ACC112 (cell line): ENCODE data around the gene NUDCD3.

Source experiments
- H2AFZ ChIP-seq: fragments of 200-600 bp; sonication (generic); one replicate; pipeline ENCODE4 v1.6.0; 2017; ENCODE audit warnings: antibody characterized with exemption, low read length; ENCODE audit not compliant: unreplicated experiment
- H3K27ac ChIP-seq: fragments of 200-600 bp; sonication (generic); 2 replicates; pipeline ENCODE4 v1.5.1; 2014; ENCODE audit warnings: low read depth, mild to moderate bottlenecking, antibody characterized with exemption, low read length, moderate library complexity
- H3K27me3 ChIP-seq: fragments of 200-600 bp; sonication (generic); 2 replicates; pipeline ENCODE4 v1.6.1; 2014; ENCODE audit warnings: mild to moderate bottlenecking, antibody characterized with exemption, low read length, moderate library complexity, mixed read lengths; ENCODE audit not compliant: insufficient read depth
- H3K36me3 ChIP-seq: fragments of 200-600 bp; sonication (generic); 2 replicates; pipeline ENCODE4 v1.6.1; 2016; ENCODE audit warnings: mild to moderate bottlenecking, antibody characterized with exemption, low read length, moderate library complexity, mixed read lengths; ENCODE audit not compliant: insufficient read depth
- H3K4me1 ChIP-seq: fragments of 200-600 bp; sonication (generic); one replicate; pipeline ENCODE4 v1.6.1; 2016; ENCODE audit warnings: low read length, mixed read lengths; ENCODE audit not compliant: insufficient read depth, unreplicated experiment, control insufficient read depth
- H3K4me3 ChIP-seq: fragments of 200-600 bp; sonication (generic); 2 replicates; pipeline ENCODE4 v1.5.1; 2014; ENCODE audit warnings: mild to moderate bottlenecking, low read depth, low read length
- H3K79me2 ChIP-seq: fragments of 200-600 bp; sonication (generic); one replicate; pipeline ENCODE4 v1.6.0; 2016; ENCODE audit warnings: low read length; ENCODE audit not compliant: control insufficient read depth, unreplicated experiment, insufficient read depth

Gene NUDCD3

GRCh38 chr7:44391746-44392617 is 98.5 kb downstream of the NUDCD3 start:
- Histone ChIP-seq H3K27me3 (no peaks in the 10 kb centered on the region), H3K4me3 (no peak overlapping the region), H3K79me2 (no peaks in the 10 kb centered on the region), H3K27ac (no peak overlapping the region), H3K36me3 (no peaks in the 10 kb centered on the region), H2AFZ (no peak overlapping the region), H3K4me1 (no peaks in the 10 kb centered on the region)

DNA sequence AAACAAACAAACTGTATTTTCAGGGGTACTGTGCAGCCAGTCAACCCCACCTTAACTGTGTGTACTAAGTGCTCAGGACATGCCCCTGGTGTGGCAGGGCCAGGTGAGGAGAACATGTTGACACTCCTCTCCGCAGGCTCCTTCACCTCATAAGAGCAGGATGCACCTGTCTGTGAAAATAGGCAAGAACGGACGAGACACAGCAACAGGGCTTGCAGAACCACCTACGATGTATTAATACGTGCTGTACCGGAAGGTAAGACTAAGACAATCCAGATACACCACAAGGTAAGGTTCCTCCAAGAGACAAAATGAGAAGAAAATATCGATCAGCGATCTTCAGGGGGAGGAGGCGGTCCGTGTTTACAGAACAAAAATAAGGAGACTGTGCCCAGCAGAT is 99.3 kb downstream of the NUDCD3 start:
- H2AFZ ChIP-seq, result no peak overlapping the region
- no peak overlapping the region for H3K27ac ChIP-seq

GRCh38 chr7:44390701-44391100 is 99.8 kb downstream of the NUDCD3 start:
- no peaks in the 10 kb centered on the region for H3K27me3 ChIP-seq
- no peak overlapping the region for H2AFZ ChIP-seq
- H3K79me2 ChIP-seq, result no peaks in the 10 kb centered on the region
- H3K4me1 ChIP-seq, result no peaks in the 10 kb centered on the region
- H3K27ac ChIP-seq, result no peak overlapping the region
- no peaks in the 10 kb centered on the region for H3K36me3 ChIP-seq
- H3K4me3 ChIP-seq, result no peak overlapping the region

More for the DNA sequence above, 99.3 kb downstream of the NUDCD3 start:
- H3K4me1 ChIP-seq, result no peaks in the 10 kb centered on the region
- H3K79me2 ChIP-seq, result no peaks in the 10 kb centered on the region
- no peaks in the 10 kb centered on the region for H3K36me3 ChIP-seq
- no peak overlapping the region for H3K4me3 ChIP-seq
- no peaks in the 10 kb centered on the region for H3K27me3 ChIP-seq

GRCh38 chr7:44388089-44388970 is 102.1 kb downstream of the NUDCD3 start:
- H3K36me3 ChIP-seq, result no peaks in the 10 kb centered on the region
- H3K4me3 ChIP-seq, result no peak overlapping the region
- H3K27ac ChIP-seq, result no peak overlapping the region
- no peaks in the 10 kb centered on the region for H3K79me2 ChIP-seq
- H2AFZ ChIP-seq, result no peak overlapping the region
- peaks cover 15% of the 10 kb centered on the region for H3K4me1 ChIP-seq
- H3K27me3 ChIP-seq, result no peaks in the 10 kb centered on the region

DNA sequence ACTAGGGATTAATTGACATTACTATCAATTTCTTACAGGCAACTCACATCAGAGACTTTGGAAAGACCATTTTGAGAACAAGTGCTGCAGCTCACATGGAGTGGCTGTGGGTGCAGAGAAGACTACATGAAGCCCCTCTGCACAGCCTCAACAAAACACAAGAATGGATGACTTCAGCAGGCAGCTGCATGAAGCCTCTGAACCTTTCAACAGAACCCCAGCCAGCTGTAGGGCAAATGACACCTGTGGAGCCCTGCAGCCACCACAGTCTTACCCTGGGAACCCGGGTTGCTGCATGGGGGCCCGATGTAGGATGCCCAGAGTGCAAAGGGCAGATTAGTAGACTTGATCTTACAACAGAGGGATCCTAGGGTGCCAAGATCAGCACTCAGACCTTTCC is 103.1 kb downstream of the NUDCD3 start:
- Histone ChIP-seq H3K4me3 (no peak overlapping the region), H3K36me3 (no peaks in the 10 kb centered on the region), H2AFZ (no peak overlapping the region), H3K27ac (no peak overlapping the region), H3K79me2 (no peaks in the 10 kb centered on the region), H3K27me3 (no peaks in the 10 kb centered on the region), H3K4me1 (peaks cover 24% of the 10 kb centered on the region)

- no peaks in the 10 kb centered on the region for H3K36me3 ChIP-seq
- no peaks in the 10 kb centered on the region for H3K79me2 ChIP-seq
- no peak overlapping the region for H3K27ac ChIP-seq
- no peak overlapping the region for H3K4me3 ChIP-seq
- H3K27me3 ChIP-seq, result no peaks in the 10 kb centered on the region
- H2AFZ ChIP-seq, result no peak overlapping the region
- H3K4me1 ChIP-seq, result peaks cover 35% of the 10 kb centered on the region
Observed at GRCh38 chr7:44386139-44386913, 104.1 kb downstream of the NUDCD3 start.

DNA sequence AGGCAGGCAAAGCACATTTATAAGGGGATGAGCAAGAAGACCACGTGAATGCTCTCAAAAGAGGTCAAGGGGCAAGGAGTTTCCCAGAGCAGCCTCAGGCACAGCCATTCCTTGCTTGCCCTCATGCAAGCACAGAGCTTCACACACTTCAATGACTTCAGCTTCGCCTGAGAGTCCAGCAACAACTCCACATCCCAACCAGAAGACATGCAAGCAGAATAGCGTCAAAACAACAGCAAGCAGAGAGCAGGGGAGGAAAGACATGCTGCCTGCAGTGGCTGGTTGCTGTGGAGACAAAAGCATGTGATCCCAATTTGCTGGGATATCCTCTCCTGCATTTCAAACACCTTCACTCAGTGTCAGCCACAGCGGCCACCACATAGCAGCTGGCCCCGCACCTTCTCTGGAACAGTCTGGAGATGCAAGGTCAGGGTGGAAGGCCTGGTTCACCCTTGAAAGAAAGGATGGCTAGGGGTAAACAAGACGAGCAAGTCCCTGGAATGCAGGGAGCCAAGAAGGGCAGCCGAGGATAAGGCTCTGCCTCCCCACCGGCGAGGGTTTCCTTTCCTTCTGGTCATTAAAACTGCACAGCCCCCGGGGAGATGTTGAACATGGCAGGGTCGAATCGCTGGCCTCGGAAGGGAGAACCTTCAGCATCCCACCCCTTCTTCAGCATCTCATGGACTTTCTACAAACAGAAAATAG is 104.9 kb downstream of the NUDCD3 start:
- no peak overlapping the region for H2AFZ ChIP-seq
- H3K36me3 ChIP-seq, result no peaks in the 10 kb centered on the region
- no peak overlapping the region for H3K27ac ChIP-seq
- H3K4me3 ChIP-seq, result no peak overlapping the region
- H3K4me1 ChIP-seq, result peaks cover 42% of the 10 kb centered on the region
- no peaks in the 10 kb centered on the region for H3K79me2 ChIP-seq
- no peaks in the 10 kb centered on the region for H3K27me3 ChIP-seq

DNA sequence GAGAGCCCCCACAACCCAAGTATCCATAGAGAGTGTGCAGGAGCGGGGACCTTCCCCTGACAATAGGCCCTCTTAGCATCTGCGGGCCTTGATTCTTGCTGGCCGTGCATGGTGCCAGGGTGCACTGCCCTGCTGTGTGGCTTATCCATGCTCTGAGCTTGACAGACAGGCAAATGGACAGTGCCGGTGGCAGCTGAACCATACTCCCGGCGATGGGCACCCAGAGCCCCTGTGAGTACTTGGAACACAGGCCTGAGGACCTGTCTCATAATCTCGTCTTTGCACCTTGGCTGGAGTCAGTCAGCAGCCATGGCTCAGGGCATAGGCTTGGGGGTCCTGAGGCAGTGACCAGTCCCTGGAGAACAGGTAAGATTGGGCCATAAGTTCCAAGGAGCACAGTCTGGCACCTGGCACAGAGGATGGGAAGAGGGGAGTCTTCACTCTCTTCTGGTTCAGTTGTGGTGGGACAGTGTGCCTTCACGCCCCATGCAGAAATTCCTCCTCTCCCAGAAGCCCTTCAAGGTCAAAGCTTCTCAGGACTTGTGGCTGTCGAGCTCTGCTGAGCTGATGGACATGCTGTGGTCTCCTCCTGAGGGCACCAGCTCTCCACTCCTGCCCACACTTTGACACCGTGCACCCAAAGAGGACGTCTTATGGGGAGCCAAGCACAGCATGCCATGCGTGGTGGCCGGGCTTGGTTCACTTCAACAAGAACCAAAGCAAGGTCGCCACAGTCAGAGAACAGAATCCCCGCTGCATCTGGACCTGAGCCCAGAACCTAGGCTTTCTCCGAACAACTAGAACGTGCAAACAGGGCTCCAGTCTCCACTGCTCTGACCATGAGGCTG is 105.6 kb downstream of the NUDCD3 start:
- H3K27me3 ChIP-seq, result no peaks in the 10 kb centered on the region
- H3K4me1 ChIP-seq, result peaks cover 50% of the 10 kb centered on the region
- no peaks in the 10 kb centered on the region for H3K36me3 ChIP-seq
- no peak overlapping the region for H2AFZ ChIP-seq
- H3K4me3 ChIP-seq, result no peak overlapping the region
- no peaks in the 10 kb centered on the region for H3K79me2 ChIP-seq
- peak overlapping the region; percentile 79; the same call in 1 of the 2 replicates for H3K27ac ChIP-seq

- Histone ChIP-seq H3K27me3 (no peaks in the 10 kb centered on the region), H3K4me3 (no peak overlapping the region), H3K4me1 (peaks cover 62% of the 10 kb centered on the region), H3K36me3 (no peaks in the 10 kb centered on the region), H3K79me2 (no peaks in the 10 kb centered on the region), H3K27ac (peak overlapping the region; percentile 79), H2AFZ (no peak overlapping the region)
Observed at GRCh38 chr7:44383566-44383965, 106.9 kb downstream of the NUDCD3 start.
